GM19397 (cell line): ENCODE measurements around the gene IGSF3.
"Not testable (repeated sequence)": the region's sequence is repeated elsewhere in the genome, so short reads cannot be mapped to it uniquely, and the experiment has no call there.

ENCODE experiments used
- ATAC-seq: cut with Tn5 transposase; IDR thresholded peaks from one replicate; pipeline ENCODE4 v1.9.1; 2021; ENCODE audit warnings: mild to moderate bottlenecking, moderate library complexity; ENCODE audit not compliant: unreplicated experiment

The IGSF3 gene

DNA sequence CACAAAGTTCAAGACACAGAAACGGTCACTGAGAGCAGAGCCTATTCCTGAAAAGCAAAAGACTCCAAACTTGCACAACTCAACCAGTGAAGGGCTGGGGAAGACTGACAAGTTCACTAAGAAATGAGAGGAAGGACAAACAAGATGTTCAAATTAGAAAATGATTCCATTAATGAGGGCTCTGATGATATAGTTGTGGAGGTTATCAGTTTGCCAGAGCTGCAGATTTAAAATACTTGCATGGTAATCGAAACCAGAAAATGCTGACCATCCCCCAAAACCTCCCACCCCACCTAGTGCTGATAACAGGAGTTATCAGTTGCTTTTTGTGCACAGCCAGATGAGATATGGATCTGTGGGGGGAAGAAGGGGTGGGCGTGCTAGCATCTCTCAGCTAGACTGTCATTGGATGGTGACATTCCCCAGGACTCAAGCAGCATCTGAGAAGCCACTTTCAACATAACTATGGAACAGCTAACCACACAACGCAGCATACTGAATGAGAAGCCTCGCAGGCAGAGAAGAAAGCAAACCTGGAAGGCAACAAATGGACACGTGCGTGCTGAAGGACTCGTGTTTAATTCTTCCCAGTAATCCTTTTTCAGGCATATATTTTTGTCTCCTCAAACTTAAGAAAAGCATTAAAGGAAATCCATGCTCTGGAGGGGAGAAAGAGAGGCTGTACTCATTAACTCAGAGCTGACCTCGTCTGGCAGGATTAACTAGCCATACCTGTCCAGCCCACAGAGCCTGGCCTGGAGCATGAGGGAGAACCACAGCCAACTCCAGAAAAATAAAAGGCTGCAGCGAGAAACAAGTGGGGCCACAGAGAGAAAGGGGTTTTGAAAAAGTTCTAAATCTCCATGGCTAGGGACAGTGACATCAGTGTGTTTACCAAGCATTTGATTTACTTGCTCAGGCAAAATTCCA lies 35.3 kb downstream of the IGSF3 start:
- not testable (repeated sequence) for ATAC-seq

DNA sequence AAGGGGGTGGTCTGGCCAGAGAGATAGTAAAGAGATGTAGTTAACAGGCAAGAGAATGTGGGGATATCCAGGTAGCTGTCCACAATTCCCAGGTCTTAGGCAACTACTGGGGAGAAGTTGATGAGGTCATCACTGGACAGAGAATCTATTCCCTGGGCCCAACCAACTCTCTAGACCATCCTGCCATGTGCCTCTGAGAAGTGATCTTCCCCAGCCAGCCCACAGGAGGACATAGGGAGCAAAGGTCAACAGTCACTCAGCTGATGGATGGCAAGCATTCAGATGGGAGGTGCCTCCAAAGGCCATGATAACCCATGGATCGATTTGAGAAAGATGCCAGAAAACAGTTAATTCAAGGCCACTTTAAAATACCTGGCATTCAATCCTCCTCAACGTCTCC lies 36.0 kb downstream of the IGSF3 start:
- not testable (repeated sequence) for ATAC-seq

DNA sequence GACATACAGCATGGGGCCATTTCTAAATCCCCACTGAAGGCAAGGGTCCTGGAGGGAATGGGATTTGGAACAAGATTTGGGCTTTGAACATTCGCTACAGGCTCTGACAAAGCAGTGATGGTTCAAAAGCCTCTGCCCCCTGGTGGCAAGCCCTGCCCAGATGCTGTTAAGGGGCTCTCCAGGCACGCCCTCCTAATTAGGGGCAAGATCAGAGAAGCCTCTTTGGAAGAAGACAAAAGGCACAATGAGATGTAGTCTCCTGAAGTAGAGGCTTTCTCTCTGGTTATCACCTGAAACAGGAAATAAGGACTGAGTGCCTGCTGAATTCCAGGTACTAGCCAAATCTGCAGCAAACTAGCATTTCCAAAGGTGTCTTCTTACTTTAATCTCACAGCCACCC lies 37.5 kb downstream of the IGSF3 start:
- not testable (repeated sequence) for ATAC-seq

DNA sequence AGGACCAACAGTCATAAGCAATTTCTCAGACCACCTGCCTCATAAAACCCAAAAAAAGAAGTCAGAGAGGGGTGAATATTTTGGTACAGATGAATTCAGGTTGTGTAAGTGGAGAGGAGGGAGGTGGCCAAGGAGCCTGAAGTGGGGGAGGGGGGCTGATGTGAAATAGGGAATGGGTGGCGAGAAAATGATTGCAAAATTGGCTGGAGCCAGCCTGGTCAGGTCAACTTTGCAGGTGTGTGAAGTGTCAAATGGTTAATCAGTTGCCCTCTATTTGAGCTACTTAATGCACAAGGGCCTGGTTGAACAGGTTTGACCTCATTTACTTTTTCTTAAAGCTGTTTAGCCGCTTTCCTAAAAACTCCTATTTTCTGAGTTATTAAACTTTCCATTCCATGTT lies 38.1 kb downstream of the IGSF3 start:
- ATAC-seq: not testable (repeated sequence)

DNA sequence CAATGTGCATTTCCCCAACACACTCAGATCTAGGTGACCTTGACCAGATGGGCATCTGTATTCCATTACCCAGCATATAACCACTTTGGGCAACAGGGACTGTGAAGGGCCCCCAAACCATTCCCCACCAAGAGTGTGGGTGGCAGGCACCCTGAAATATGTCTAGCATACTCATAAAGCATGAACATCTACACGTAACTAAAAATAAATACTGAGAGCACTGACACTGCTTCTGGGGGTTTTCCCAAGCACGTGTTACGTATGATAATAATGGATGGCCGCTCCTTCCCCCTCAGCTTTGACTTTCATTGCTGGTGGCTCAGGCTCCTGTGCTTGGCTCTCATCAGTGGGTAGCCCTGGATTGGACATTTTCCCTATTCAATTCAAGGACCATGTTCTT lies 39.1 kb downstream of the IGSF3 start:
- ATAC-seq: no peak

DNA sequence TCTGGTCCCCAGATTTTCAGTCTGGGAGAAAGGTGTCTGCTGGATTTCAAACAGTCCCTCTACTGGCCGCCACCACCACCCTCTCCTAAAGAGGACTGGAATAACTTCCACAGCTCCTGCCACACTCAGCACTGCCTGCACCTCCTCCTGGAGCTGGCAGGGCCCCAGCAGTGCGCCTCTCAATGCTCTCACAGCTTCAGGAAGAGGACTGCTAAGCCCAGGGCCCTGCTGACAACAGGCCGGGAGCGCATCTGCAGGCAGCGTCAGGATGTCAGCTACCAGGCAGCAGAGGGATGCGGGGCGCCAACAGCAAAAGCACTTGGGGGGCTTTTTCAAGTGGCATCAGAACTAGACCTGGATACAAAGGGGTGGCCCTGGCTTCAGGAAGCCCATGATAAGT lies 40.2 kb downstream of the IGSF3 start:
- ATAC-seq: not testable (repeated sequence)

DNA sequence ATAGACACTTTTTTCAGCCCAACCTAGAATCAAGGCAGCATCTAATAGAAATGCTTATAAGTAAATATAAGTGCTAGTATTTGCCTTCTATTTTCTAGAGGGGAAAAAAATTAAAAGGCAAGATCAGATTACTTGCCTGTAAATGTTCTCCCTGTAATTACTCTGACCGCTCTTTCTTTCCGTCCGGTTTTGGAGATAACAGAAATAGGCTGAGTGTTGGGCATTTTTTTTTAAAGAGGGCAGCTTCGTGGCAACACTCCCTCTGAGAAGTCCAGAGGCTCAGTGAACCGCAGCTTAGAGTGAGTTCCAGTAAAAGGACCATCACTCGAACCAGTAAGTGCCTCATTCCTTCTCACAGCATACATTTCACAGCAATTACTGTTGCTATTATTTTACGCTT lies 40.6 kb downstream of the IGSF3 start:
- not testable (repeated sequence) for ATAC-seq

DNA sequence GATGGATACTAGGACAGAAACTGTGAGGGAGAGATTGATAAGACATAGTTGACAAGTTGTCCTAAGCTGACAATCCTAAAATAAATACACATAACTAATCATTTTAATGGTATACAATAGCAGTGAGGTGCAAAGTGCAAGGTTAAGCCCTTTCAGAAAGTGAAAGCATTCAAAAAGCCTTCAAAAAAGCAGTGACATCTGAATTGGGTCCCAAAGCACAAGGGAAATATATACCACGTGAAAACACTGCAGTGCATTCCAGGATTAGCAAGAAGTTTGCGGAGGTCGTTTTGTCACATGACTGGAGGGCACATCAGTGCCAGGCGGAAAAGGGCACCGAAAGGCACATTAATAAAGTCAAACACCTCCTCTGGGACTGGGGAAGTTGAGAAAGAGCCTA lies 42.4 kb downstream of the IGSF3 start:
- not testable (repeated sequence) for ATAC-seq

DNA sequence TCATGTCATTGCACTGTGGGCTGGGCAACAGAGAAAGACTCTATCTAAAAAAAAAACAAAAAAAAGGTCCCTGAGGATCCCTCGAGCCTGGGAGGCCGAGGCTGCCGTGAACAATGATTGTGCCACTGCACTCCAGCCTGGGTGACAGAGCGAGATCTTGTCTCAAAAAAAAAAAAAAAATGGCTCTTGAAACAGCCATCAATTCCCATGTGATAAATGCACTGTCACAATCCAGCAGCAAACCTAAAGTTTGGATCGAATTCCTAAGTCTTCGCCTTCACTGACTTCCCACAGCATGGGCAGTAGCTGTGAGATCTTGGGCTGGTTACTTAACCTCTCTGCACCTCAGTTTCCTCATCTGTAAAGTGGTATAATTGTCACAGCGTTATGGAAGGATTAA lies 43.5 kb downstream of the IGSF3 start:
- ATAC-seq: no peak

DNA sequence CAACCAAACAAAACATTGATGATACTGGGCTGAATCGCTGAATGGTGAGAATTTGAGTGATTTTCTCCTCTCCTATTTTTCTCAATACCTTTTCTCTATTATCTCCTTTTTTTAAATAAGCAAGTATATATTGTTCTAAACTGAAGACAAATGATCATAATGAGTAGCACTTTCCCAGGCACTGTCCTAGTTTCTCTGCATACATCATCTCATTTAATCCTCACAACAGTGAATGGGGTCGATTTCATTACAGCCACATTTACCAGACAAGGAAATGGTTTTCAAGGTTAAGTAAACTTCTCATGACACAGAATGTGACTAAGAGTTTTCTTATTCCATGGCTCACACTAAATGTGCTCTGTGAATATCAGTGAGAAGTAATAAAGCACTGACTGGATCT lies 45.0 kb downstream of the IGSF3 start:
- ATAC-seq: not testable (repeated sequence)

DNA sequence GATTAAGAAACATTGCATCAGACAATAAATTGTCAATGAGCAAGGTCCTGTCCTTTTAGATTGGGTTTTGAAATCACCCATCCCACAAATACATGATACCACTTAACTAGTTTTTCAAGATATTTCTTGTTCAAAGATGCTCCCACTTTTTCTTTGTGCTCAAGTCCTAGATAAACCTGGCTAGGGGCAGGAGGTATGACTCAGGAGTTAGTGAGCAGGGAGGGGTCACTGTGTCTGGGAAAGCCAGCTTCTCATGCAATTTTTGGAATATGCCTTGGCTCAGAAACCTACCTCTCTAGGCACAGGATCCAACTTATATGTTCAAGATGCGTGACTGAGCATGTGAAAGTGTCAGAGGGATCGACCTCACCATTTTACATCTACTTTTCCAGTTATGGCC lies 45.8 kb downstream of the IGSF3 start:
- ATAC-seq: not testable (repeated sequence)

DNA sequence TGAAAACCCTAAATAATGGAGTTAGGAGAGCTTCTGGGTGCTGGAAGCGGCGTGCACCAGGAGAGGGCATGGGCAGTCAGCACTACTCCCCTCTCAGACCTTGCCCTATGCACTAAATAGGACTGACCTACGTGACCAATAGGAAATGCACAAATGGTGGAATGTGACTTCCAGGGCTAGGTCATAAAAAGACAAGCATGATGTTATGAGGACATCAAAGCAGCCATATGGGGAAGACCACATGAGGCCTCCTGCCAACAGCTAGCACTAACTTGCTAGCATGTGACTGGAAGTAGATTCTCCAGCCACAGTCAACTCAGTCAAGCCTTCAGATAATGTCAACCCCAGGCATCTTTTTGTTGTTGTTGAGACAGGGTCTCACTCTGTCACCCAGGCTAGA lies 47.1 kb downstream of the IGSF3 start:
- ATAC-seq: not testable (repeated sequence)

DNA sequence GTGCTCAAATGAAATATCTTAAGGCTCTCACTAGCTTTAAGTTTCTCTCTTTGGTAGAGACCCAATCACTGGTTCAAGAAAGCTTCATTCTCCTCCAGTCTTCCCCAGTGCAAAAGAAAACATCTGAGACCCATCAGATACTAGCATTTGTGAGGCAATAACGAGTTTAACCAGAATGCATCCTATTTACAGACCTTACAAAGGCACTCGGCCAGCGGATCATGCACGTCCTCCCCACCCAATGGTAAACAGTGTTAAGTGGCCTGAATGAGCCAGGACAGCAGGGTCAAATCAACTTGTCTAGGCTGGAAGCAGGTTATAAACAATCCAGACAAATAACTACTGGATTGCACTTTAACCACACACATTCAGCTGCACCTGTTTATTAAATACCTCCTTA lies 48.4 kb downstream of the IGSF3 start:
- not testable (repeated sequence) for ATAC-seq

DNA sequence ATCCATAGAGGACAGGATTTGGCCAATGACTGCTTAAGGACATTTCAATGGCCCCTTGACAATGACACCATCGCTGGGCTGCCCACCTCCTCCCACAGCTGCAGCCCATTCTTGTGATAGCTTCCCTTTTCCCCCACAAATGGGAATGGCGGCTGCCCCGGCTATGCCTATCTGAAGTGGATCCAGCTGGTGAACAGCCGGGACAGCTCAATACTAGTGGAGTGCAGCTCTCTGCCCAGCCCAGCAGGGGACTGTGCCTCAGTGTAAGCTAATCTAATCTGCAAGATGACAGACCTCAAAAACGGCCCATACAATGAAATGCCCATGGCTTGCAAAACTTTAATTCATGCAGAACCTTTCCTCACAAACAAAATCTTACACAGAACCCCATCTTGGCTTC lies 49.7 kb downstream of the IGSF3 start:
- ATAC-seq: not testable (repeated sequence)

DNA sequence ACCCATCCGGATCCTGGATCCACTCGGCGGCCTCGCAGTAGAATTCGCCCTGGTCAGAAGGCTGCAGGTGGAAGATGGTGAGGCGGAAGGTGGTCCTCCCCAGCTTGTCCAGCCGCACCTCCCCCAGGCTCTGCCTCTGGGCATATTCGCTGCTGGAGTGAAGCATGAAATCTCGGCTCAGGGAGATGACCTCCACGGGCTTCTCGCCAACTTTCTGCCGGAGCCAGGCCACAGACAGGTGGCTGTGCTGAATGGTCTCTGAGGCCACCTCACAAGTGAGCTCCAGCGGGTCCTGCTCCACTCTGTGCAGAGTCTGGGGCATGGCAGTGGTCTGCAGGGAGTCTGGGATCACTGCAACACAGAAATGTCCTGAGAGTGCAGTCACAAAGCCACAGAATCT lies 53.7 kb downstream of the IGSF3 start:
- not testable (repeated sequence) for ATAC-seq

DNA sequence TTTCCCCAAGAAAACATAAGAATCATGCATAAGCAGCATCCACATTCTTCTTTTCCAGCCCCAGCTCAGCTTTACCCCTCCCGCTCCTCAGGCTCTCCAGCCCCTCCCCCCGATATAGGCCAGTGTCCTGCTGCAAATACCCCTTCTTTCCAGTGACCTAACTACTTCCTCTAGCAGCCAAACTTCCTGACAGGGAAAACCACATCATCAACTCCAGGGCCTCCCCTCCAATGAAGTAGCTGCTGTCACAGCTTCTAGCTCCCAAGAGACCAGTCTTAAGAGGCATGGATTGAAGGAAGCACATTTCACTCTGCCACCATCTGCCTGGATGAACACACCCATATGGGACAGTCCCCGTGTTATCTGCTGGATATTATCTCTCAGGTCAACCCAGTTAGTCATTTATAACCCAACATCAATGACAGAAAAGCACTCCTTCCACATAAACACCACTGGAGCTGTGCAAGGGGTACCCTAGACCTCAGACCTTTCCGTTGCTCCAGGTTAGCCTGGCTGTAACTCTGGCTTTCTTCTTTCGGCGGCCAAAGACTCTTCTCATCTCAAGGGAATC lies 57.6 kb downstream of the IGSF3 start:
- ATAC-seq: not testable (repeated sequence)

DNA sequence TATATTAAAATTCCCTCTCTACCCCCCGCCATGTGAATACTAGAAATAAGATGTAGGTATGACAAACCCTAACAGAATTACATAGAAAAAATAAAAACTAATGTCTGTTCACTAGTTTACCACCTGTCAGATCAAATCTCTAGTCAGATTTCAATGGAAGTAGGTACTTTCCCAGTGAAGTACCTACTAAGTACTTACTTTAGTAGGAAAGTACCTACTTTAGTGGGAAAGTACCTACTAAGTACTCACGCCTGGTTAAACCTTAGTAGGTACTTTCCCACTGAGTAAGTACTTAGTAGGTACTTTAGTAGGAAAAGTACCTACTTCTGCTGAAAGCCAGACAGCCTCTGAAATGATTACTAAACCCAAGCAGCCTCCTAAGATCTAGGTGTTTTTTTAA lies 58.7 kb downstream of the IGSF3 start:
- not testable (repeated sequence) for ATAC-seq

DNA sequence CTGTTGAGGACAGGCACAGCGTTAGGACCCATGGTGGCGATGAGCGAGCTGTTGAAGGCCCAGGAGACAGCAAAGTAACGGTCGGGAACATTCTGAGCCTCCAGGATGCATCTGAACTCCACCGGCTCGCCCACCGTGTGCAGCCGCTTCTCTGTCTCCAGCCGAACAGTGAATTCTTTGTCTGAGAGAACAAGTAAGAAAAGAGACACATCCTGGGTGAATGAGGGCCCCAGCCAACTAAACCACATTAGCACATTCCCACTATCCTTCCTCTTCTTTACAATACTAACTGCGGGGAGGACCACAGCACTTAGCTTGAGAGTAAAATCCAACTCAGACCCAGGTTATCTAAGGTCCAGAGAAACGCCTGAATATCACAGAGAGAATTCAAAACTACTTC lies 59.4 kb downstream of the IGSF3 start:
- not testable (repeated sequence) for ATAC-seq

DNA sequence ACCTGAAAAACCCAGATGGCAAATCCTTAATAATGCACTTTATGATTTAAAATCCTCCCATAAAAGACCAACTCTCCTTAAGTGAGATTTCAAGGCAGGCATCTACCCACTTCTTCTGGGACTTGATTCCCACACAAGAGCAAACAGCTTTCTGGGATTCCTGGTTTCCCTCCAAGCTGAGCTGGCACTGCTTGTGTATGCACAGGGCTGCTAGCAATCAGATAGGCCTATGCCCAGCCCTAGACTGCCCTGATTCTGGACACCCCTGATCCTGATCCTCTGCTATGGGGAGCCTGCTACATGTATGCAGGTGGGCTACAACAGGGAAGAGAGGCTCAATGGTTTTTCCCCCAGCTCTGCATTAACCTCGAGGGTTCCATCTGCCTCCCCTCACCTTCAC lies 60.1 kb downstream of the IGSF3 start:
- not testable (repeated sequence) for ATAC-seq

DNA sequence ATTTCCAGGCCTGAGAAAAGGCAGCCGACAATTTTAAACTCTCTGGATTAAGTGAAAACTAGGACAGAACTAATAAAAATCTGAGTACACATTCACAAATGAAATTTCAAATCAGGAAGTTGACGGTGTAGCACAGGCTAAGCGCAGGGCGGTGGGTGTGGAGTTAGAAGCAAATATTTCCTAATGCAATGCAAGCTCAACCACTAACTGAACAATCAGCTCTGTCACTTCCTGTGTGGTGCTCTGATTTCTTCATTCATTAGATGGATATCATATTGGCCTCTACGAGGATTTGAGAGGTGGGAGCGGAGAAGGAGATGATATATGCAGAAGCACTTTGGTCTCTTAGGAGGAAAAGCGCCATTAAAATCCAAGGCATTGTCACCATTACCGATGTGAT lies 61.5 kb downstream of the IGSF3 start:
- not testable (repeated sequence) for ATAC-seq

DNA sequence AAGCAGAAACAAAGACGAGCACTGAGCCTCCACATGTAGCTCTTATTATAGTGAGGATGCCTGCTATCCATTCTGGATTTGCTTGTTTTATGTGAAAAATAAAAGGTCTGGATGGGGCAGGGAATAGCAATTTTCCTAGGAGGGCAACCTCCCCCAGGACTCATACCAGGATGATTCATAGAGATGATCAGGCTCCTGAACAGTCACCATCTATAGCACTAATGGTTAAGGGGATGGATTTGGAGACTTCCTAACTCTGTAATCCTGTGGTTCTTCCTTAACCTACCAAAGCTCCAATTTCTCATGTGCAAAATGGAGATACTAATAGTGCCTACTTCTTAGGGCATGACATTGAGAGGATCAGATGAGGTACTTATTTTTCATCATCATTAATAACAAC lies 62.2 kb downstream of the IGSF3 start:
- ATAC-seq: no peak

DNA sequence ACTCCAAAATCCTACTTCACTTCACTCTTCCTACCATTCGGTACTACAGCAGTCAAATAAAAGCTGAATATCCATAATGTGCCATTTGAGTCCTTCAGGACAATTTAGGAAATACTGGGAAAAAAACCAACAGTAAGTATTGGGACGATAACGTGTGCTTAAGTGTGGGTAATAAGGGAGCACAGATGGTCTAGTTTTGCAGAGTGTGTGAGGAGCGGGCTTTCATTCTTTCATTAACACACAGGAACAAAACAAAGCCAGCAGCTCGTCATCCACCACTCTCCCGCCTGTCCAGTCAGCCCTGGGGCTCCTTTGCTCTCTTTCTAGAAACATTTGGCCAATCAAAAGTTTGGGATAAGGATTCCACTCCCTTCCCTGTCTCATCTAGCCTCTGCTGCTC lies 63.1 kb downstream of the IGSF3 start:
- ATAC-seq: not testable (repeated sequence)
